HG03103 (cell line): Measurements from ENCODE around the gene CAMTA2.
"Not testable (repeated sequence)": the region's sequence is repeated elsewhere in the genome, so short reads cannot be mapped to it uniquely, and the experiment has no call there.

Experiments
- ATAC-seq: cut with Tn5 transposase; IDR thresholded peaks from one replicate; pipeline ENCODE4 v1.9.1; 2021; ENCODE audit warnings: low read depth; ENCODE audit not compliant: unreplicated experiment

The CAMTA2 gene

GRCh38 chr17:4986951-4987766 is at the start of gene CAMTA2:
Gene CAMTA2 (minus strand): TSS chr17:4987675. CDS start chr17:4986222, 1,453 bp downstream.
- peak; percentile 57 for ATAC-seq

GRCh38 chr17:5035315-5035714 is 47.8 kb upstream of the CAMTA2 start, which contains the start of gene SLC52A1:
Gene SLC52A1 (minus strand): TSS chr17:5035426. CDS start chr17:5034606, 820 bp downstream.
- no peak for ATAC-seq

- ATAC-seq, result no peak
These were observed 47.2 kb upstream of the CAMTA2 start for GRCh38 chr17:5034651-5035050.

GRCh38 chr17:5034063-5034462 is 46.6 kb upstream of the CAMTA2 start:
- ATAC-seq, result no peak

- no peak for ATAC-seq
These were observed 46.0 kb upstream of the CAMTA2 start for GRCh38 chr17:5033352-5034015.

- no peak for ATAC-seq
These were observed 45.4 kb upstream of the CAMTA2 start for GRCh38 chr17:5032865-5033264.

GRCh38 chr17:5031365-5032082 is 44.0 kb upstream of the CAMTA2 start:
- no peak for ATAC-seq

- ATAC-seq, result not testable (repeated sequence)
These were observed 42.7 kb upstream of the CAMTA2 start for GRCh38 chr17:5030168-5030567.

GRCh38 chr17:5027916-5028315 is 40.4 kb upstream of the CAMTA2 start:
- no peak for ATAC-seq

GRCh38 chr17:5027299-5027698 is 39.8 kb upstream of the CAMTA2 start:
- no peak for ATAC-seq

- no peak for ATAC-seq
These were observed 37.1 kb upstream of the CAMTA2 start for GRCh38 chr17:5024604-5025003.

GRCh38 chr17:5023588-5024147 is 36.2 kb upstream of the CAMTA2 start:
- no peak for ATAC-seq

- ATAC-seq, result no peak
These were observed 34.8 kb upstream of the CAMTA2 start for GRCh38 chr17:5022171-5022711.

- ATAC-seq, result no peak
These were observed 33.1 kb upstream of the CAMTA2 start for GRCh38 chr17:5020502-5021023.

GRCh38 chr17:5019475-5019956 is 32.0 kb upstream of the CAMTA2 start:
- ATAC-seq, result no peak

GRCh38 chr17:5014357-5014756 is 26.9 kb upstream of the CAMTA2 start:
- ATAC-seq, result no peak

GRCh38 chr17:5011928-5012327 is 24.5 kb upstream of the CAMTA2 start:
- no peak for ATAC-seq

GRCh38 chr17:5003214-5003867 is 15.9 kb upstream of the CAMTA2 start:
- no peak for ATAC-seq

GRCh38 chr17:5002121-5002788 is 14.8 kb upstream of the CAMTA2 start:
- no peak for ATAC-seq
